IMR-90 (cell line): ENCODE results near the gene CDKN2A.

Experiments
- CTCF ChIP-seq: conservative IDR thresholded peaks from 2 replicates; pipeline ENCODE4 v1.5.1; 2012; ENCODE audit warnings: mild to moderate bottlenecking, low read depth, low read length, improper control_type of control experiment
- FOS ChIP-seq: fragments of 150-350 bp; IDR thresholded peaks from 2 replicates; pipeline ENCODE4 v1.6.1; 2016; ENCODE audit warnings: low read depth, low read length
- NFE2L2 ChIP-seq: fragments of 150-350 bp; IDR thresholded peaks from 2 replicates; pipeline ENCODE4 v1.6.1; 2016; ENCODE audit warnings: low read depth, mild to moderate bottlenecking, low read length
- POLR2A ChIP-seq: IDR thresholded peaks from 2 replicates; pipeline ENCODE4 v1.6.1; 2012; ENCODE audit warnings: mild to moderate bottlenecking, low read depth, low read length
- SMC3 ChIP-seq: fragments of 150-350 bp; IDR thresholded peaks from 2 replicates; pipeline ENCODE4 v1.6.1; 2016; ENCODE audit warnings: low read depth, mild to moderate bottlenecking, antibody characterized with exemption, low read length, moderate library complexity
- USF2 ChIP-seq: fragments of 150-350 bp; IDR thresholded peaks from 2 replicates; pipeline ENCODE4 v1.6.1; 2017; ENCODE audit warnings: mild to moderate bottlenecking, antibody characterized with exemption, low read length, low read depth

GRCh38 chr9:21970800-21971640 lies 23.2 kb downstream of the CDKN2A start:
- TF ChIP-seq FOS (no peak), POLR2A (no peak), CTCF (no peak), NFE2L2 (no peak), USF2 (no peak), SMC3 (no peak)
